GM21576 (cell line): ENCODE measurements around the gene AMBP.

Experiments used
- ATAC-seq: cut with Tn5 transposase; IDR thresholded peaks from one replicate; pipeline ENCODE4 v1.9.1; 2021; ENCODE audit warnings: mild to moderate bottlenecking, moderate library complexity; ENCODE audit not compliant: unreplicated experiment

The AMBP gene

GRCh38 chr9:114078021-114078780 is at the start of gene AMBP:
AMBP (minus strand) TSS chr9:114078300; CDS start chr9:114078209, 91 bp downstream.
- no peak for ATAC-seq

DNA sequence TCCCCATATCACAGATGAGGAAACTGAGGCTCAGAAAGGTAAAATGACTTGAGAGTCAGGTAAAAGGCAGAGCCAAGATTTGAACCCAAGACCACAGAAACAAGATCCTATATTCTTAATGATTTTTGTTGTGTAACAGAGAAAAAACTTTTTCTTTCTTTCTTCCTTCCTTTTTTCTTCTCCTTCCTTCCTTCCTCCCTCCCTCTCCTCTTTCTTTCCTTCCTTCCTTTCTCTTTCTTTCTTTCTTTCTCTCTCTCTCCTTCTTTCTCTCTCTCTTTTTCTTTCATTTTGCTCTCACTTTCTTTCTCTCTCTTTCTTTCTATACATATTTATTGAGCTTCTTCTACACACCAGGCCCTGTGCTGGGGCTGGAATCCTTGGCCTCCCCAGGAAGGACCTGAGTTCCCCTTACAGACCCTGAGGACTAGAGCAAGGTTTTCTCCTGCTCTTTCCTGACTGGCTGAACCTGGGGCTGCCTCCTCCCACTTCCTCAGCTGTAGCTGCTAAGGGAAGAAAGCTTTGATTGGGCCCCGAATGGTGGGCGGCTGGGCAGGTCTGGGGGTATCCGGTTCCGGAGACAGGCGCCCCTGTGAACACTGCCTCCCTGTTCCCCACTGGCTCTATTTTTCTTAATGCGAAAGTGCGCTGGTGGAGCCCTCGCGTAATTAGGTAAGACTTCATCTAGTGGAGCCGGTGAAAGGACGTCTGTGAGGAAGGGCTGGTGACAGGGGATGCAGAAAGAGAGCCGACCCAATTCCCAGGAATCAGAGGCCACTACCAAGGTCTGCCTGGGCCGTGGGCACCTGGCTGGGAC is 48.4 kb upstream of the AMBP start:
- ATAC-seq: no peak

DNA sequence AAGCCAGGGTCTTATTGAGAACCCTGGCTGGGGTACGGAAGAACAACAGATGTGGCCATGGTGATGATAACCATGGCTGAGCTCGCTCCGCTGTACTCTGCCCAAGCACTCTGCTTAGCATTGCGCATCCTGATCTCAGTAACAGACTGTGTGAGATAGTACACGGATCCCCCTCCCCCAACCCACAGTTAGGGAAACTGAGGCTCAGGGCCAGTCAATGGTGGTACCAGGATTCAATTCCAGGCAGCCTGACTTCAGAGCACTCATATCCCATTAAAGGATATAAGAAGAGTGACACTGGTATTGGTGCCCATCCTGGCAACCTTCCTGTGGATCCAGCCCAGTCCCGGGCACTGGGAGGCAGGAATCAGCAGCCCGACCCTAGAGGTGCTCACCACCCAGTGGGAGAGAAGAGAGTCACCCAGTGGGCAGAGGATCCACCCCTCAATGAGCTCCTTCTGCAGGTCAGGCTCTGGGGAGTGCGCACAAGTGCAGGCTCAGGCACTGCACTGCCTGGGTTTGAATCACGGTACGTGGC is 47.4 kb upstream of the AMBP start:
- ATAC-seq: no peak

GRCh38 chr9:114124666-114125475 is 46.8 kb upstream of the AMBP start:
- no peak for ATAC-seq

DNA sequence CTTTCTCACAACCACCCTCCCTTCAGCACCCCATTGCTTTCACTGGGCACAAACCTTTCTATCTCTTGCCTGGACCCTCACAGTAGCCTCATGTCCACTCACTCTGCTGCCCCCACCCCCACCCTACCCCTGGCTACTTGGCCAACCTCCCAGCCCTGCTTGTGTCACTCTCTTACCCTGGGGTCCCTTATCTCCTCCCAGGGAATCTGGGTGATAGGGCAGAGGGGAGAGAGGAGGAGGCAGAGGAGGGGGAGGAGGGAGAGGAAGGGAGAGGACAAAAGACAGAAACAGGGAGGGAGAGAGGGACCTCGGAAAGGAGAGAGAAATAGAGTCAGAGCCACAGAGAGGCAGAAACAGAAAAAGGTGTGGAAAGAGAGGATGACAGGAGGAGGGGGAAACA is 46.0 kb upstream of the AMBP start:
- no peak for ATAC-seq

- no peak for ATAC-seq
Measured at GRCh38 chr9:114123031-114123977, 45.2 kb upstream of the AMBP start.

- no peak for ATAC-seq
Measured at GRCh38 chr9:114122136-114123027, 44.3 kb upstream of the AMBP start.

GRCh38 chr9:114121227-114122135 is 43.4 kb upstream of the AMBP start:
- ATAC-seq: no peak

GRCh38 chr9:114120192-114121014 is 42.3 kb upstream of the AMBP start:
- no peak for ATAC-seq

DNA sequence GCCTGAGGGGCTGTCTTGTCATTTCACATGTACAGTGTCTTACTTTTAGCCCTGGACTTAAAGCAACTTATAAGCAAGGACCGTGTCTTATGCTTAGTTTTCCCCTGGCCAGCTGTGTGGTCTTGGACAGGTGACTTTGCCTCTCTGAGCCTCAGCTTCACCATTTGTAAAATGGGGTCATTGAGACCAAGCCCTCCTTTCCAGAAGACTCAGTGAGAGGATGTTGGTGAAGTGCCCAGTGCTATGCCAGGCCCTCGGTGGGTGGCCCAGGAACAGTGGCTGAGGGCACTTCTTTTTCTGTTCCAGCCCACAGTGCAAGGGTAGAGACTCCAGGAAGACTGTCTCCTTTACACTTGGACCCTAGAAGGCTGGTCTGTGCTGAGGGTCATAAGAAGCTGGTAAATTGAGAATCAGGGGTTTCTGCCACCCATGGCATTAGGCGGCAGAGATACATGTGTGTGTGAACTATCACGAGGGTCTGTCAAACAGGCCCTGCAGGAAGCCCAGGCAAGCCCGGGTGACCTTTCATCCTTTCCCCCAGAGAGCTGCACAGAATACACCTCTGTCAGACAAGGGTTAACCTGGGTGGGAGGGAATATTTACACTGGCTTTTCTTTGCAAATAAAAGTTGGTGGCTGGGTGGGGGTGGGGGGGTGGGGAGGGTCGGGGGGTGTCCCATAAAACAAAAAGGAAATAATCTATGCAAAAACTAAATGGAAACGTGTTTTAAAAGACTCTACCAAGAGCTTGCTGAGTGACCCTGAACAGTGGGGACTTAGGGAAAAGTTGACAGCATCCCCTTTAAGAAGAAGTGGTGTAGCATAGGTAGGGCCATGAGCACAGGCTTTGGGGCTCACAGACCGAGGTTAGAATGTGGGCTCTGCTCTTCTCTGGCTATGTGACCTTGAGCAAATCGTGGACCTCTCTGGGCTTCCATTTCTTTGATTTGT is 41.4 kb upstream of the AMBP start:
- no peak for ATAC-seq

DNA sequence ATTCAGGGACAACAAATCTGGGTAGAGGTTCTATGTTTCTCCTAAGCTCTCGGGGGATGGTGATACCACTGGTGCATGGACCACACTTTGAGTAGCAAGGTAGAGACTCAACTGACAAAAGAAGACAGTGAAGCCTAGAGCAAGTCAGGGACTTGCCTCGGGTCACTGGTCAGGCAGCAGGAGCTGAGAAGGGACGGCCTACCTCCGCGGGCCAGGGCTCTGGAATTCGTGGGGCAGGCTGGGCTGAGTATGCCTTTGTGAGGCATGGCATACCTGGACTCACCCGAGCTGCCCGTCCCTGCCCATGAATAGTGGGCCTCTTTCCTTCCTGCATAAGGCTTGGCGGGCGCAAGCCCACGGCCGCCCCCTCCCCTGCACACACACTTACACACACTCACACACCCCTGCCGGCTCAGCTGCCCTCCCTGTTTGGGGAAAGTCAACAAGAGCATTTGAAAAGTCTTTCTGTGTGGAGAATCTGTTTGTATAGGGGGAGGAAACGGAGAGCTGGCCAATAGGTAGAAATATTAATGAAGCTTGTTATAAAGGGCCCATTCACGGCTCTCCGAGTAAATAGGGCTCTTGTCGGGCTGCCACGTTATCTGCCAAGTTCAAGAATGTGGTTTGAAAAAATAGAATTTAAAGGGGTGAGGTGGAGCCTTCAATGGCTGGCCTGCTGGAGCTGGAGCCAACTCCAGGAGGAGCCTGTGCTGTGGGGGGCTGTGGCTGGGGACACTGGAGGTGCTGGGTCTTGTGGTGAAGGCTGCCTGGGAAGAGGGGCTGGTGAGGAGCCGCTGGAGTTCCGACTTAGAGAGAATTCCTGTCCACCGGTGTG is 40.1 kb upstream of the AMBP start:
- ATAC-seq: no peak

DNA sequence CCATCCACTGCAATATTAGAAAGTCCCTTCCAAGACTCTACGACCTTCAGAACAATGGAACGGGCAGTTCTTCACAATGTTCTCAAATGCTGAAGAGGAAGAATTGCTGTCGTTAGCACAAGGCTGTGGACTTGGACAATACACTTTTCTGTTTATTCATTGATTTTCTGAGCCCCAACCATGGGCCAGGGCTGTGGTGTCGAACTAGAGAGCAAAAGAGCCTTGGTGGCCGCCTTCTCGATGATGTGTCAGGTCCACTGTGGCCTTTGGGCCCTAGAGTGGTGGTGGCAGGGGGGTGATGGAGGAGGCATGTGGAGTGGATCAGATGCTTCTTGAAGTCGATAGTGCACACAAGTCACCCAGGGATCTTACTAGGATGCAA is 39.5 kb upstream of the AMBP start:
- no peak for ATAC-seq

DNA sequence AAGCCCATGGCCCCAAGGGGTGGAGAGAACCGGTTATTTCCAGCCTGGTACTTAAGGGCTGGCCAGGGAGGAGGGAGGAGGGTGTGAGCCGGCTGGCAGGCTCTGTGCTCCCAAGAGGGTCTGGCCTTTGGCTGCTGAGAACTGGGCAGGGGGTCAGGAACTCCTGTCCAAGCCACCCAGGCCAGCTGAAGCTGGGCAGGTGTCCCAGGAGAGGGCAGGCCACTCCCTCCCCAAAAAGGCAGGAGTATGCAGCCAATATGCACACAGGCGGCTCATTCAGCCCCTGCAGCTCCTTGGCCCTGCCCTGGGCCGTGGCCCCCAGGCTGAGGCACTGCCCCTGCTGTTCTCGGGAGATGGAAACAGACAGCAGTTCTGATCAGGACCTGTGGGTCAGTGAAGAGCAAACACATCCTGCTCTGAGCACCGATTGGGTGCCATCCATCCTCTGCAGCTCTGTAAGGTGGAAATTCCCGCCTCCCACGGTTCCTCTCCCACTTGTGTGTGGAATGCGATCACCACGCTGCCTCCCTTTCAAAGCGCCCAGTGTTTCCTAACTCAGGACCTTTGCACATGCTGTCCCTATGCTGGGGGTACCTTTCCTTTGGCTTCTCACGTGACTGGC is 38.1 kb upstream of the AMBP start:
- ATAC-seq: no peak

DNA sequence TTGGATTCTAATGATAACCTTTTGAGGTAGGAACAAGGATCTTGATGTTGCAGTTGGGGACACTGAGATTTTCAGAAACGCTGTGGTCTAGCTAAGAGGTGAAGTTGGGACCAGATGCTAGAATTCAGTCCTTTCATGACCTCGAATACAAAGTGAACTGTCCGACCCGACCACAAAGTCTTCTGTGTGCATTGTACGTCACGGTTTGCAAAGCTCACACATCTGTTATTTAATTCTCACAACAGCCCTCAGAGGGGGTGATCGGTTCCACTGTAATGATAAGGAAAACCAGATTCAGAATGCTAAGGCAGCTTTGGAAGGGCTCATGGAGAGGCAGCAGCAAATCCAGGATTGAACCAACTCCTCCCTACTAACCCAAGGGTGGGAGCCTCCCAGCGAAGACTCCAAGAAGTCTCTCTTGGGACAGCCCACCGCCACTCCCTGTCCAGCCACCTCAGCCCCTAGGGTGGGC is 37.6 kb upstream of the AMBP start:
- no peak for ATAC-seq

DNA sequence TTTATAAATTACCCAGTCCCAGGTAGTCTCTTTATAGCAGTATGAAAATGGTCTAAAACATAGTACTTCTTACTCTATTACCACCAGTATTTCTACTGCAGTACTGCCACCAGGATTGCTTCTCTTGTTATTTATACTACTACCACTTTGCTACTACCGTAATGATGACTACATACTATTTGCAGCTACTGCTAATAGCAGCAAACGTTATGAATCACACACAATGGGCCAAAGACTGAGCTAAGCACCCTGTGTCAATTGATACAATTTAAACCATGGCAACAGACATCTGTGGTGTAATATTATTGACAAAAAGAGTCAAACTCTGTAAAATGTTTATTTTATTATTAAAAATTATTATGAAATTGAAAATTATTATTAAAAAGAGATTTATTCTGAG is 36.3 kb upstream of the AMBP start:
- ATAC-seq: no peak
